Neuronal stem cell (in vitro differentiated cells): ENCODE data around the gene SOCS1. TPM values are rescaled to one million over a fixed set of nuclear protein-coding genes. Genes with fewer than 3 reads are reported as not detected.
A peak's percentile ranks its signal among the peaks of the same experiment; 100 is the strongest.

Experiments
- DNase-seq: peaks from one replicate; pipeline ENCODE4 v3.0.0-alpha.2; 2013; ENCODE audit warnings: low spot score
- H2AFZ ChIP-seq: one replicate; pipeline ENCODE4 v1.6.1; 2013; ENCODE audit warnings: mild to moderate bottlenecking, low read length, inconsistent platforms
- H2AK5ac ChIP-seq: 2 replicates; pipeline ENCODE4 v1.6.1; 2013; ENCODE audit warnings: low read depth, mild to moderate bottlenecking, inconsistent platforms, low read length, moderate library complexity, mixed read lengths
- H2BK120ac ChIP-seq: 2 replicates; pipeline ENCODE4 v1.6.1; 2013; ENCODE audit warnings: low read depth, mild to moderate bottlenecking, inconsistent platforms, low read length, moderate library complexity, mixed read lengths
- H2BK12ac ChIP-seq: one replicate; pipeline ENCODE4 v1.6.1; 2013; ENCODE audit warnings: low read length, inconsistent platforms
- H2BK15ac ChIP-seq: 2 replicates; pipeline ENCODE4 v1.6.1; 2013; ENCODE audit warnings: mild to moderate bottlenecking, low read length, inconsistent platforms, mixed read lengths
- H2BK5ac ChIP-seq: one replicate; pipeline ENCODE4 v1.6.1; 2013; ENCODE audit warnings: inconsistent platforms, mild to moderate bottlenecking, low read length, moderate library complexity
- H3K14ac ChIP-seq: one replicate; pipeline ENCODE4 v1.6.1; 2013; ENCODE audit warnings: low read length, inconsistent platforms
- H3K18ac ChIP-seq: 2 replicates; pipeline ENCODE4 v1.6.1; 2013; ENCODE audit warnings: low read length, inconsistent platforms
- H3K23ac ChIP-seq: 2 replicates; pipeline ENCODE4 v1.6.1; 2013; ENCODE audit warnings: low read depth, mild to moderate bottlenecking, mixed read lengths, low read length, inconsistent platforms; ENCODE audit not compliant: poor library complexity
- H3K27ac ChIP-seq: replicated peaks from 3 replicates; pipeline ENCODE4 v1.5.1; 2013; ENCODE audit warnings: low read length, inconsistent platforms
- H3K27me3 ChIP-seq, 3 experiments: 2 replicates each; pipeline ENCODE4 v1.6.1; 2013; ENCODE audit warnings: low read length in 3 of 3, mild to moderate bottlenecking in 2 of 3, inconsistent platforms in 1 of 3, low read depth in 1 of 3, mixed read lengths in 1 of 3, moderate library complexity in 1 of 3; ENCODE audit not compliant: control insufficient read depth in 3 of 3, insufficient read depth in 3 of 3
- H3K36me3 ChIP-seq, 2 donors: replicated peaks in 1 of 2; 2 replicates each; pipeline ENCODE4 v1.6.1; 2013; ENCODE audit warnings: low read length in 2 of 2; ENCODE audit not compliant: control insufficient read depth in 2 of 2, insufficient read depth in 2 of 2
- H3K4ac ChIP-seq: 2 replicates; pipeline ENCODE4 v1.6.1; 2013; ENCODE audit warnings: inconsistent platforms, mild to moderate bottlenecking, low read length, moderate library complexity
- H3K4me1 ChIP-seq, 2 donors: 1 replicate in 1 of 2; 2 replicates in 1 of 2; pipeline ENCODE4 v1.6.1; 2013; ENCODE audit warnings: low read length in 2 of 2, low read depth in 1 of 2; ENCODE audit not compliant: control insufficient read depth in 2 of 2, insufficient read depth in 1 of 2
- H3K4me2 ChIP-seq: one replicate; pipeline ENCODE4 v1.6.1; 2013; ENCODE audit warnings: mild to moderate bottlenecking, low read length, inconsistent platforms; ENCODE audit not compliant: insufficient read depth, poor library complexity, severe bottlenecking
- H3K4me3 ChIP-seq, 2 donors: 2 replicates each; pipeline ENCODE4 v1.5.1; 2013; ENCODE audit warnings: low read length in 2 of 2, mild to moderate bottlenecking in 2 of 2, inconsistent platforms in 1 of 2, moderate library complexity in 1 of 2
- H3K79me1 ChIP-seq: one replicate; pipeline ENCODE4 v1.6.1; 2013; ENCODE audit warnings: low read depth, mild to moderate bottlenecking, inconsistent platforms, low read length, moderate library complexity
- H3K9ac ChIP-seq: one replicate; pipeline ENCODE4 v1.6.1; 2013; ENCODE audit warnings: mild to moderate bottlenecking, low read depth, low read length, inconsistent platforms; ENCODE audit not compliant: poor library complexity
- H3K9me3 ChIP-seq, 2 donors: replicated peaks in 1 of 2; 2 replicates each; pipeline versions ENCODE3 to v1.6.1; 2013; ENCODE audit warnings: low read length in 2 of 2, mild to moderate bottlenecking in 2 of 2, inconsistent platforms in 1 of 2, low read depth in 1 of 2, mixed read lengths in 1 of 2, moderate library complexity in 1 of 2; ENCODE audit not compliant: control insufficient read depth in 2 of 2, insufficient read depth in 1 of 2
- H4K8ac ChIP-seq: one replicate; pipeline ENCODE4 v1.6.1; 2013; ENCODE audit warnings: low read depth, mild to moderate bottlenecking, inconsistent platforms, low read length, moderate library complexity
- H4K91ac ChIP-seq: one replicate; pipeline ENCODE4 v1.6.1; 2013; ENCODE audit warnings: low read length, low read depth, mild to moderate bottlenecking, inconsistent platforms; ENCODE audit not compliant: poor library complexity
- WGBS, 2 donors: extraction: QIAGEN DNeasy Blood & Tissue Kit; methylation state at CpG; one replicate each; pipeline ENCODE4 v1.1.7; 2013; ENCODE audit warnings: missing lambda C conversion rate in 2 of 2, mixed read lengths in 1 of 2; ENCODE audit not compliant: insufficient read length in 2 of 2, insufficient replicate concordance in 1 of 2; ENCODE audit errors: extremely low coverage in 2 of 2; 5-methylcytosine and 5-hydroxymethylcytosine counted together
- small RNA-seq: library from polyadenylated mRNA; stranded (forward); fragments of <200 nt; extraction: miRNeasy Mini kit (QIAGEN cat#:217004); gene quantifications from one replicate; pipeline ENCODE3, GENCODE V24; 2013; ENCODE audit not compliant: insufficient read depth

Gene SOCS1

GRCh38 chr16:11204513-11205047, 51.4 kb downstream of the SOCS1 start:
- H3K9me3 ChIP-seq: peaks cover 3 to 5% of the 10 kb centered on the region in 2 donors
- no CpG with 5 or more reads among the region's 4 CpGs for WGBS, 2 donors

More at GRCh38 chr16:11204513-11205047, 51.4 kb downstream of the SOCS1 start:
- Histone ChIP-seq H4K8ac (no peak overlapping the region), H2AFZ (no peak overlapping the region), H3K4ac (no peak overlapping the region), H3K23ac (peak overlapping the region; percentile 44), H2AK5ac (peak overlapping the region; percentile 90), H3K9ac (no peak overlapping the region), H4K91ac (no peak overlapping the region), H3K4me3 (no peak overlapping the region), H2BK120ac (no peak overlapping the region), H3K4me2 (no peak overlapping the region), H3K14ac (no peak overlapping the region), H3K27me3 (no peaks in the 10 kb centered on the region), H3K4me1 (peaks cover 16 to 25% of the 10 kb centered on the region in 2 donors), H3K27ac (no peak overlapping the region), H2BK15ac (no peak overlapping the region), H3K79me1 (no peaks in the 10 kb centered on the region), H2BK12ac (no peak overlapping the region), H3K18ac (peak overlapping the region; percentile 59), H3K36me3 (no peaks in the 10 kb centered on the region), H2BK5ac (no peak overlapping the region)
- no peak for DNase-seq

Small RNAs within 50 kb of the gene (small RNA-seq; reads per million reads assigned to genes)
- gene RF00554: not detected
